Thoracic aorta (tissue), 2 donors: ENCODE results near the gene CNPY3. TPM values are rescaled to one million over a fixed set of nuclear protein-coding genes. Genes with fewer than 3 reads are reported as not detected.
"Not testable (repeated sequence)": the region's sequence is repeated elsewhere in the genome, so short reads cannot be mapped to it uniquely, and the experiment has no call there.

ENCODE experiments used
- ATAC-seq: fragments of 150-250 bp; one replicate; pipeline ENCODE4 v1.8.0; 2017; ENCODE audit warnings: low read depth; ENCODE audit not compliant: insufficient number of reproducible peaks, low FRiP score
- DNase-seq: peaks from one replicate; pipeline ENCODE4 v3.0.0-alpha.2; 2020; ENCODE audit warnings: low spot score
- H3K27ac ChIP-seq, 2 donors: fragments of 200-600 bp; sonication (generic); 1 replicate in 1 of 2; 2 replicates in 1 of 2; pipeline ENCODE4 v1.5.1; 2016; ENCODE audit warnings: mild to moderate bottlenecking in 2 of 2, moderate library complexity in 2 of 2
- H3K27me3 ChIP-seq: fragments of 200-600 bp; sonication (generic); replicated peaks from 2 replicates; pipeline ENCODE4 v1.6.0; 2016; ENCODE audit warnings: mild to moderate bottlenecking; ENCODE audit not compliant: insufficient read depth
- H3K36me3 ChIP-seq: fragments of 200-600 bp; sonication (generic); one replicate; pipeline ENCODE4 v1.5.1; 2016
- H3K4me1 ChIP-seq, 2 donors: fragments of 200-600 bp; sonication (generic); 1 replicate in 1 of 2; 2 replicates in 1 of 2; pipeline versions ENCODE4 v1.5.1 to v1.6.0; 2016; ENCODE audit warnings: low read depth in 2 of 2, mild to moderate bottlenecking in 1 of 2; ENCODE audit not compliant: control insufficient read depth in 1 of 2
- H3K4me3 ChIP-seq: fragments of 200-600 bp; sonication (generic); 2 replicates; pipeline ENCODE4 v1.5.1; 2016; ENCODE audit warnings: mild to moderate bottlenecking
- H3K9me3 ChIP-seq: fragments of 200-600 bp; sonication (generic); 2 replicates; pipeline ENCODE4 v1.5.1; 2016
- CTCF ChIP-seq: fragments of 200-600 bp; sonication (generic); IDR thresholded peaks from one replicate; pipeline ENCODE4 v1.5.1; 2019; ENCODE audit warnings: antibody characterized with exemption
- total RNA-seq, 2 donors: library from RNA; depleted of rRNA; stranded (reverse); fragments of >200 nt; gene quantifications; one replicate each; pipeline versions ENCODE4 v1.1.0 to v1.2.3, GENCODE V29; 2016

CNPY3 gene
- total RNA-seq = 10 to 100 TPM; 33.7 to 40.3 TPM

DNA sequence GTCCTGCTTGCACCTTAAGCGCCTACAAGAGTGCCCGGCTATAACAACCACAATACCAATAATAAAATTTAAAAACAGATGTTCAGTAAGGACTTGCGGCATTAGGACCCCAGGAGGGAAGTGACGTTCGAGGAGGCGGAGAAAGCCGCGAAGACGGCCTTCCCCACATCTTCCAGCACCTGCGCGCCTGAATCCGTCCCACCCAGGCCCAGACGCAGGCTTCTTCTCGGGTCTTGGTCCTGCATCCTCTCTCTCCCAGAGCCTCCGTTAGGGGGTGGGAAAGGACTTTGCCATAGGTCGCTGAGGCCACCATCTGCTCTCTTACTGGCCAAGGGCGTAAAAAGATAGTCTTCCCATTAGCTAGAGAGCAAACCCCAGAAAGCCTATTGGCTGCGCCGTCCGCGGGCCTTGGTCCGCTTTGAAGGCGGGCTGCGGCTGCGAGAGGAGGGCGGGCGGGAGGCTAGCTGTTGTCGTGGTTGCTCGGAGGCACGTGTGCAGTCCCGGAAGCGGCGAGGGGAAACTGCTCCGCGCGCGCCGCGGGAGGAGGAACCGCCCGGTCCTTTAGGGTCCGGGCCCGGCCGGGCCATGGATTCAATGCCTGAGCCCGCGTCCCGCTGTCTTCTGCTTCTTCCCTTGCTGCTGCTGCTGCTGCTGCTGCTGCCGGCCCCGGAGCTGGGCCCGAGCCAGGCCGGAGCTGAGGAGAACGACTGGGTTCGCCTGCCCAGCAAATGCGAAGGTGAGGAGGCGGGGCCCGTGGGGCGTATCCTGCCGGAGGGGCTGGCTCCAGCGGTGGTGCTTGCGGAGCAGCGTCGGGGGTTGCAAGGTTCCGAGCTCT is at the start of gene CNPY3:
TSS of gene CNPY3 (plus strand) at position 495 of the 835 bp plus-strand sequence. CDS start at position 586, 91 bp downstream.
- H3K27ac ChIP-seq = peak within 1 kb of the TSS; percentile 86 to 93
- ATAC-seq (peak; percentile 79), DNase-seq (peak; percentile 83)
- no peaks in the 10 kb centered on the region for H3K9me3 ChIP-seq
- TF ChIP-seq CTCF = no peak
- H3K4me1 ChIP-seq = peaks cover 15 to 39% of the 10 kb centered on the region in 2 donors
- H3K36me3 ChIP-seq = peaks cover 2% of the 10 kb centered on the region
- no peaks in the 10 kb centered on the region for H3K27me3 ChIP-seq
- peak within 1 kb of the TSS; percentile 93 for H3K4me3 ChIP-seq

- Histone ChIP-seq H3K4me1 (peaks cover 13 to 19% of the 10 kb centered on the region in 2 donors), H3K27ac (peak overlapping the region; percentile 85 to 96), H3K36me3 (peaks cover 20% of the 10 kb centered on the region), H3K4me3 (peak overlapping the region; percentile 83)
- not testable (repeated sequence) for H3K27me3 ChIP-seq, DNase-seq, H3K9me3 ChIP-seq, ATAC-seq
These were observed 49.0 kb upstream of the CNPY3 start for GRCh38 chr6:42880240-42880817.

GRCh38 chr6:42880871-42881270 is 48.4 kb upstream of the CNPY3 start:
- ATAC-seq, DNase-seq, H3K9me3 ChIP-seq, H3K27me3 ChIP-seq: not testable (repeated sequence)
- peak overlapping the region; percentile 83 for H3K4me3 ChIP-seq
- H3K4me1 ChIP-seq = peaks cover 13 to 19% of the 10 kb centered on the region in 2 donors
- H3K36me3 ChIP-seq = peaks cover 26% of the 10 kb centered on the region
- peak overlapping the region; percentile 85 to 96 for H3K27ac ChIP-seq

GRCh38 chr6:42885702-42886101 is 43.6 kb upstream of the CNPY3 start:
- ATAC-seq (no peak), DNase-seq (no peak)
- Histone ChIP-seq H3K4me3 (no peak overlapping the region), H3K9me3 (no peaks in the 10 kb centered on the region), H3K36me3 (peaks cover 37% of the 10 kb centered on the region), H3K27me3 (no peaks in the 10 kb centered on the region), H3K4me1 (peaks cover 11 to 20% of the 10 kb centered on the region in 2 donors), H3K27ac (no peak overlapping the region)
- no peak for TF ChIP-seq CTCF

- not testable (repeated sequence) for ATAC-seq, H3K27ac ChIP-seq
- peaks cover 36% of the 10 kb centered on the region for H3K36me3 ChIP-seq
These were observed 41.1 kb upstream of the CNPY3 start for GRCh38 chr6:42888201-42888600.

GRCh38 chr6:42889815-42890214 is 39.5 kb upstream of the CNPY3 start:
- no peak for TF ChIP-seq CTCF
- H3K4me3 ChIP-seq = peak overlapping the region; percentile 81
- H3K27ac ChIP-seq = peak overlapping the region; percentile 85 to 92
- H3K27me3 ChIP-seq = no peaks in the 10 kb centered on the region
- H3K4me1 ChIP-seq = peaks cover 10 to 17% of the 10 kb centered on the region in 2 donors
- H3K9me3 ChIP-seq = no peaks in the 10 kb centered on the region
- H3K36me3 ChIP-seq = peaks cover 21% of the 10 kb centered on the region
- DNase-seq (no peak), ATAC-seq (no peak)

More at GRCh38 chr6:42888201-42888600, 41.1 kb upstream of the CNPY3 start:
- not testable (repeated sequence) for DNase-seq, H3K4me3 ChIP-seq, H3K9me3 ChIP-seq, H3K27me3 ChIP-seq
- H3K4me1 ChIP-seq = peaks cover 10 to 17% of the 10 kb centered on the region in 2 donors
